Fibroblast of lung (primary cell): ENCODE measurements around the gene PDE3A. TPM values are rescaled to one million over a fixed set of nuclear protein-coding genes. Genes with fewer than 3 reads are reported as not detected.

Experiments
- DNase-seq, 2 donors: peaks; one replicate each; pipeline versions ENCODE4 v3.0.0 to v3.0.0-alpha.2; 2010; ENCODE audit warnings: low read depth in 2 of 2
- H2AFZ ChIP-seq: 2 replicates; pipeline ENCODE4 v1.5.1; 2012; ENCODE audit warnings: low read length, control low read depth, inconsistent platforms
- H3K27ac ChIP-seq: 2 replicates; pipeline ENCODE4 v1.5.1; 2011; ENCODE audit warnings: low read length, control low read depth; ENCODE audit not compliant: insufficient read depth
- H3K27me3 ChIP-seq: 2 replicates; pipeline ENCODE4 v1.5.1; 2011; ENCODE audit warnings: mild to moderate bottlenecking, low read length; ENCODE audit not compliant: control insufficient read depth, insufficient read depth
- H3K36me3 ChIP-seq: 2 replicates; pipeline ENCODE4 v1.5.1; 2011; ENCODE audit warnings: low read length; ENCODE audit not compliant: control insufficient read depth, insufficient read depth
- H3K4me1 ChIP-seq: 2 replicates; pipeline ENCODE4 v1.5.1; 2011; ENCODE audit warnings: low read length; ENCODE audit not compliant: control insufficient read depth, insufficient read depth; ENCODE audit errors: extremely low read depth
- H3K4me2 ChIP-seq: 2 replicates; pipeline ENCODE4 v1.5.1; 2011; ENCODE audit warnings: low read length, control low read depth; ENCODE audit not compliant: insufficient read depth; ENCODE audit errors: extremely low read depth
- H3K4me3 ChIP-seq, 4 experiments: fragments of 200-600 bp in 1 of 4; sonication (generic) in 1 of 4; replicated peaks in 1 of 4; 2 replicates each; pipeline ENCODE4 v1.5.1; 2011 to 2016; ENCODE audit warnings: low read length in 4 of 4, low read depth in 3 of 4, mild to moderate bottlenecking in 3 of 4, control low read depth in 2 of 4, inconsistent platforms in 1 of 4, mixed read lengths in 1 of 4; ENCODE audit not compliant: insufficient read depth in 1 of 4; ENCODE audit errors: control extremely low read depth in 1 of 4
- H3K79me2 ChIP-seq: 2 replicates; pipeline ENCODE4 v1.5.1; 2012; ENCODE audit warnings: mild to moderate bottlenecking, low read length, inconsistent platforms; ENCODE audit not compliant: control insufficient read depth, insufficient read depth
- H3K9ac ChIP-seq: 2 replicates; pipeline ENCODE4 v1.5.1; 2011; ENCODE audit warnings: mild to moderate bottlenecking, low read length, control low read depth; ENCODE audit not compliant: insufficient read depth
- H3K9me3 ChIP-seq: 2 replicates; pipeline ENCODE4 v1.5.1; 2012; ENCODE audit warnings: low read depth, low read length; ENCODE audit not compliant: control insufficient read depth, insufficient read depth
- H4K20me1 ChIP-seq: 2 replicates; pipeline ENCODE4 v1.5.1; 2011; ENCODE audit warnings: low read length; ENCODE audit not compliant: control insufficient read depth, insufficient read depth; ENCODE audit errors: extremely low read depth
- CTCF ChIP-seq, 2 donors: IDR thresholded peaks in 1 of 2; conservative IDR thresholded peaks in 1 of 2; 1 replicate in 1 of 2; 2 replicates in 1 of 2; pipeline ENCODE4 v1.5.1; 2011 to 2012; ENCODE audit warnings: low read length in 2 of 2, control low read depth in 1 of 2, inconsistent platforms in 1 of 2, low read depth in 1 of 2, mild to moderate bottlenecking in 1 of 2
- EZH2 ChIP-seq: IDR thresholded peaks from 2 replicates; pipeline ENCODE4 v1.5.1; 2012; ENCODE audit warnings: low read length, control low read depth, mild to moderate bottlenecking; ENCODE audit errors: missing control alignments
- polyA plus RNA-seq, 2 donors: library from polyadenylated mRNA; depleted of rRNA in 1 of 2; stranded (reverse) in 1 of 2; unstranded in 1 of 2; fragments of >200 nt; gene quantifications; 2 replicates each; pipeline ENCODE4 v1.2.1, GENCODE V29; 2011 to 2012; ENCODE audit warnings: missing spikeins in 1 of 2
- total RNA-seq: library from RNA; depleted of rRNA; stranded (reverse); fragments of >200 nt; gene quantifications from 2 replicates; pipeline ENCODE4 v1.2.1, GENCODE V29; 2014

Gene PDE3A
- total and polyA plus RNA-seq, 2 donors (not counting 1 experiment from before 2014, with no cell fraction given) = 0.17 to 2.7 TPM

GRCh38 chr12:20446836-20447235, 78.5 kb downstream of the PDE3A start:
- TF ChIP-seq EZH2 (no peak), CTCF (conservative IDR thresholded peaks at IDR 0.05 in 1 of 2, IDR thresholded peaks at IDR 0.05 in 1 of 2; ENCODE audit: low read depth in 1 of 2, low read length in 2 of 2) (no peak)
- no peaks in the 10 kb centered on the region for H3K4me1 ChIP-seq
- DNase-seq = no peak
- H3K27me3 ChIP-seq = no peaks in the 10 kb centered on the region
- no peaks in the 10 kb centered on the region for H4K20me1 ChIP-seq
- H3K36me3 ChIP-seq = no peaks in the 10 kb centered on the region
- no peak overlapping the region for H3K4me2 ChIP-seq
- no peak overlapping the region for H3K4me3 ChIP-seq
- no peak overlapping the region for H2AFZ ChIP-seq
- H3K79me2 ChIP-seq = no peaks in the 10 kb centered on the region
- H3K9ac ChIP-seq = no peak overlapping the region
- no peak overlapping the region for H3K27ac ChIP-seq
- no peaks in the 10 kb centered on the region for H3K9me3 ChIP-seq

DNA sequence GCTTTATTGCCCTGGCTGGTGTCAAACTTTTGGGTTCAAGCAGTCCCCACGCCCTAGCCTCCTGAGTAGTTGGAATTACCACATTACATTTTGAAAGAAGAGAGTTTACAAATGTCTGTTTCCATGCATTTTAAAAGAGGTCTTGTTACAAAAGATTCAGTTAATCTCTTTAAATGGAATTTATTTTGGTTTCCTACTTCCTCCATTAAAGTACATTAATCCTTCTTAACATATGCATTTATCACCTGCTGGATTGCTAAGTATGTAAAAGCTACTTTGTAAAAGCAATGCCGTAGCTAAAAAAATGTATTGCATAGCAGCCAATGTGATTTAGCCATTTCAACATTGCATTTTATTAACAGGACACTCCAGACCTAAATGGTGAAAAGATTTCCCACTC, 80.4 kb downstream of the PDE3A start:
- no peaks in the 10 kb centered on the region for H3K9me3 ChIP-seq
- TF ChIP-seq EZH2 (no peak), CTCF (conservative IDR thresholded peaks at IDR 0.05 in 1 of 2, IDR thresholded peaks at IDR 0.05 in 1 of 2; ENCODE audit: low read depth in 1 of 2, low read length in 2 of 2) (no peak)
- H4K20me1 ChIP-seq = no peaks in the 10 kb centered on the region
- no peak overlapping the region for H3K4me2 ChIP-seq
- no peaks in the 10 kb centered on the region for H3K79me2 ChIP-seq
- no peak overlapping the region for H3K4me3 ChIP-seq
- H3K36me3 ChIP-seq = no peaks in the 10 kb centered on the region
- no peak overlapping the region for H3K9ac ChIP-seq
- no peaks in the 10 kb centered on the region for H3K27me3 ChIP-seq
- H3K27ac ChIP-seq = no peak overlapping the region
- H3K4me1 ChIP-seq = no peaks in the 10 kb centered on the region
- no peak overlapping the region for H2AFZ ChIP-seq
- DNase-seq = no peak

- Histone ChIP-seq H3K9ac (no peak overlapping the region), H2AFZ (no peak overlapping the region), H3K4me3 (no peak overlapping the region), H3K36me3 (no peaks in the 10 kb centered on the region), H3K4me2 (no peak overlapping the region), H3K4me1 (no peaks in the 10 kb centered on the region), H3K27me3 (no peaks in the 10 kb centered on the region), H3K9me3 (no peaks in the 10 kb centered on the region), H3K79me2 (no peaks in the 10 kb centered on the region), H3K27ac (no peak overlapping the region), H4K20me1 (no peaks in the 10 kb centered on the region)
- TF ChIP-seq CTCF (conservative IDR thresholded peaks at IDR 0.05 in 1 of 2, IDR thresholded peaks at IDR 0.05 in 1 of 2; ENCODE audit: low read depth in 1 of 2, low read length in 2 of 2) = no peak
- TF ChIP-seq EZH2 = no peak
- peak in 1 of 2 donors; percentile 48 for DNase-seq
Measured at GRCh38 chr12:20450591-20451180, 82.3 kb downstream of the PDE3A start.
